ENCODE results near the gene TFAP2B.

DNA sequence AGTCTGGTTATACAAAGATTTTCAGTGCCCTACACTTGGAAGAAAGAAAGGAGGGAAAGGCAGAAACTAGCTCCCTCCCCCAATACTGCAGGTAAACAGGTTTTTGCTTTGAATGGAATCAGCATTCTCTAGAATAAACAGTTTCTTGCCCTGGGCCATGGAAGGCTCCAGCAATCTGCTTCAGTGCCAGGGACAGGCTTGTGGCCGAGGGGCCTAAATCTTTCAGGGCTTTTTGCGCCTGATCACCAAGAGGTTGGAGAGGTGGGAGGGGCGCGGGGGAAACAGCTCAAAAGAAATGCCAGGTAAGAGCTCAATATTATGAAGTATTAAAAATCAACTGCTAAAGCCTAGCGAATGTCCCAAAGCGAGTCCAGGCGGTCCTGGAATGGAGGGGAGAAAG lies 23.8 kb downstream of the TFAP2B start:
- no peak for TF ChIP-seq POLR2A (IDR thresholded peaks at IDR 0.05)
- TF ChIP-seq, protein P1, sequence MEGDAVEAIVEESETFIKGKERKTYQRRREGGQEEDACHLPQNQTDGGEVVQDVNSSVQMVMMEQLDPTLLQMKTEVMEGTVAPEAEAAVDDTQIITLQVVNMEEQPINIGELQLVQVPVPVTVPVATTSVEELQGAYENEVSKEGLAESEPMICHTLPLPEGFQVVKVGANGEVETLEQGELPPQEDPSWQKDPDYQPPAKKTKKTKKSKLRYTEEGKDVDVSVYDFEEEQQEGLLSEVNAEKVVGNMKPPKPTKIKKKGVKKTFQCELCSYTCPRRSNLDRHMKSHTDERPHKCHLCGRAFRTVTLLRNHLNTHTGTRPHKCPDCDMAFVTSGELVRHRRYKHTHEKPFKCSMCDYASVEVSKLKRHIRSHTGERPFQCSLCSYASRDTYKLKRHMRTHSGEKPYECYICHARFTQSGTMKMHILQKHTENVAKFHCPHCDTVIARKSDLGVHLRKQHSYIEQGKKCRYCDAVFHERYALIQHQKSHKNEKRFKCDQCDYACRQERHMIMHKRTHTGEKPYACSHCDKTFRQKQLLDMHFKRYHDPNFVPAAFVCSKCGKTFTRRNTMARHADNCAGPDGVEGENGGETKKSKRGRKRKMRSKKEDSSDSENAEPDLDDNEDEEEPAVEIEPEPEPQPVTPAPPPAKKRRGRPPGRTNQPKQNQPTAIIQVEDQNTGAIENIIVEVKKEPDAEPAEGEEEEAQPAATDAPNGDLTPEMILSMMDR (IDR thresholded peaks at IDR 0.05), result no peak

Data from right lobe of liver (tissue), 4 donors.